ENCODE results near the gene LGI2.

LGI2 gene

DNA sequence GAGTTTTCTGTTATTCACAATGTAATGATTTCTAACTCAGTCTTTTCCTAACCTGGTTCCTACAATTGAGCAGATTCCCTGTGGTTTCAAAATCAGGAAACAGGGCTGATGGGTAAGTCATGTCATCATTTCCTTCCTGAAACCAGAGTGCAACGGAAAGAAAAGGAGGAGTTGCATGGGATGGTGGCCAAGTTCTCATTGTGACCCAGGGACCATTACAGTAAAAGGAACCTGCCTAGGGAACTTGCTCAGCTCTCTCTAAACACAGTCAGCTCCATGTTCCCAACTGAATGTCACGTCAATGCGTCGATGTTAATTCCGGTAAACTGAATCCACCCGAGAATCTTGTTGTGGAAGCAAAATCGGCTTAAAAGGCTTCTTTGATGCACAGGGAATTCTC lies 51.2 kb downstream of the LGI2 start:
- TF ChIP-seq CTCF (IDR thresholded peaks at IDR 0.05; ENCODE audit: borderline replicate concordance, extremely low read depth, low read length, poor library complexity, severe bottlenecking) (no peak), EZH2 (IDR thresholded peaks at IDR 0.05; ENCODE audit: borderline replicate concordance, low read depth, low read length, severe bottlenecking) (no peak)
- Histone ChIP-seq H3K9me3 (ENCODE audit: insufficient read depth, low read length, severe bottlenecking) (no peaks in the 10 kb centered on the region), H3K4me1 (ENCODE audit: insufficient read depth, low read length) (peaks cover 2% of the 10 kb centered on the region; the same call in 1 of the 2 replicates), H3K27me3 (ENCODE audit: insufficient read depth, low read length, poor library complexity) (no peaks in the 10 kb centered on the region), H3K4me3 (ENCODE audit: low read depth in 1 of 2, low read length in 2 of 2) (no peak overlapping the region), H3K4me2 (ENCODE audit: insufficient read depth, low read length) (no peak overlapping the region), H2AFZ (ENCODE audit: low read depth, low read length) (no peak overlapping the region), H3K27ac (ENCODE audit: low read length) (no peak overlapping the region), H3K36me3 (ENCODE audit: insufficient read depth, low read length) (no peaks in the 10 kb centered on the region), H4K20me1 (ENCODE audit: insufficient read depth, low read length) (no peaks in the 10 kb centered on the region), H3K9ac (ENCODE audit: low read depth, low read length) (no peak overlapping the region), H3K79me2 (ENCODE audit: insufficient read depth, low read length) (no peaks in the 10 kb centered on the region)
- no peak for DNase-seq
- no peak for ATAC-seq (ENCODE audit: insufficient read depth, low read depth)

DNA sequence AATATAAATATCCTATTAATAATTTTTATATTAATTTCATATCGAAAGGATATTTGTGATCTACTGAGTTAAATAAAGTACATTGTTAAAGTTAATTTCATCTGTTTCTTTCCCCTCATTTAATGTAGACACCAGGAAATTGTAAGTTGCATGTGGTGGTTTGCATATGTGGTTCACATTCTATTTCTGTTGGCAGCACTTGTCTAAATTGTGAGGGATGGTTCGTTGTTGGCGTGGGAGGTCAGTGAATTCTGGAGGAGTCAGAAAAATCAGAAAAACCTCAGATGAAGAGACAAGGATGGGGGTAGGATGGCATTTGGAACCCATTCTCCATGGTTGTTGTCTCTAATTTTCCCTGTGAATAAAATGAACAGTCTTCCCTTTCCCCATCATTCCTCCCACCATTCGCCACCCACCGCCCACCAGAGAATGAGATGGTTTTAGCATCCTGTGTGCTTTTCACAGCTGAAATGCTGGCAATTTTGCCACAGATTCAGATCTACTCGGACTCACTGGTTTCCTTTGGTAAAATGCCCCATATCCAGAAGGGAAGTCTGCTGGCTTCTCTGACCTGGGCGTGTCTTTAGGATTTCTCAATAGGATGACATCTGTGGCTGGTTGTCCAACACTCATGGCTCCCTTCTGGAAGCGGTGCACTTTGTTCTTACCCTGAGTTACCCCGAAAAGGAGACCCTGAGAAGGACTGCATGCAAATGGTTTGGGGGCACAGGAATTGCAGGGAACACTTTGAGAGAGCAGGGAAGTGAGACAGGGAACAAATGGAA lies 52.3 kb downstream of the LGI2 start:
- H3K4me3 ChIP-seq (ENCODE audit: low read depth in 1 of 2, low read length in 2 of 2) = no peak overlapping the region
- H3K27ac ChIP-seq (ENCODE audit: low read length) = no peak overlapping the region
- DNase-seq = no peak
- no peak for ATAC-seq (ENCODE audit: insufficient read depth, low read depth)
- H3K36me3 ChIP-seq (ENCODE audit: insufficient read depth, low read length) = no peaks in the 10 kb centered on the region
- no peaks in the 10 kb centered on the region for H3K9me3 ChIP-seq (ENCODE audit: insufficient read depth, low read length, severe bottlenecking)
- no peaks in the 10 kb centered on the region for H3K27me3 ChIP-seq (ENCODE audit: insufficient read depth, low read length, poor library complexity)
- H3K9ac ChIP-seq (ENCODE audit: low read depth, low read length) = no peak overlapping the region
- H3K4me2 ChIP-seq (ENCODE audit: insufficient read depth, low read length) = no peak overlapping the region
- TF ChIP-seq EZH2 (IDR thresholded peaks at IDR 0.05; ENCODE audit: borderline replicate concordance, low read depth, low read length, severe bottlenecking) = no peak
- TF ChIP-seq CTCF (IDR thresholded peaks at IDR 0.05; ENCODE audit: borderline replicate concordance, extremely low read depth, low read length, poor library complexity, severe bottlenecking) = no peak
- H4K20me1 ChIP-seq (ENCODE audit: insufficient read depth, low read length) = no peaks in the 10 kb centered on the region
- peaks cover 2% of the 10 kb centered on the region; the same call in 1 of the 2 replicates for H3K4me1 ChIP-seq (ENCODE audit: insufficient read depth, low read length)
- no peaks in the 10 kb centered on the region for H3K79me2 ChIP-seq (ENCODE audit: insufficient read depth, low read length)
- no peak overlapping the region for H2AFZ ChIP-seq (ENCODE audit: low read depth, low read length)

DNA sequence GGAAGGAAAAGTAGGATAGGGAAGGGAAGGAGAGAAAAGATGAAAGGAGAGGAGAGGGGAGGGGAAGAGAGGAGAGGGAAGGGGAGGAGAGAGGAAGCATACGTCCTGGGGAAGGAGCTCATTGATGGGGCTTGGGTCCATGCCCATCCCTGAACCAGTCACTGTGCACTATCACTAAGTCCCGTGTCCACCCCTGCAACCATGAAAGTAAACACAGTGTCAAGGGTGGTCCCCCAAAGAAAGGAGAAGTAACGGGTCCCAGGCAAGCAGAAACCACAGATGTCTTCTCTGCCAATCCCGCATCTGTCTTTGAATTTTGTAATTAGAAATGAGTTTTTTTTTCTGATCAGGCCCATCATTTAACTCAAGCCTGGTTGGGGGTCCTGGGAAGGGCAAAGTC lies 55.2 kb downstream of the LGI2 start:
- Histone ChIP-seq H3K9ac (ENCODE audit: low read depth, low read length) (no peak overlapping the region), H3K27me3 (ENCODE audit: insufficient read depth, low read length, poor library complexity) (no peaks in the 10 kb centered on the region), H3K9me3 (ENCODE audit: insufficient read depth, low read length, severe bottlenecking) (no peaks in the 10 kb centered on the region), H3K4me1 (ENCODE audit: insufficient read depth, low read length) (peaks cover 2% of the 10 kb centered on the region; the same call in 1 of the 2 replicates), H3K4me2 (ENCODE audit: insufficient read depth, low read length) (no peak overlapping the region), H3K79me2 (ENCODE audit: insufficient read depth, low read length) (no peaks in the 10 kb centered on the region), H3K27ac (ENCODE audit: low read length) (no peak overlapping the region), H2AFZ (ENCODE audit: low read depth, low read length) (no peak overlapping the region), H4K20me1 (ENCODE audit: insufficient read depth, low read length) (no peaks in the 10 kb centered on the region), H3K36me3 (ENCODE audit: insufficient read depth, low read length) (no peaks in the 10 kb centered on the region), H3K4me3 (ENCODE audit: low read depth in 1 of 2, low read length in 2 of 2) (no peak overlapping the region)
- no peak for DNase-seq
- TF ChIP-seq CTCF (IDR thresholded peaks at IDR 0.05; ENCODE audit: borderline replicate concordance, extremely low read depth, low read length, poor library complexity, severe bottlenecking) (no peak), EZH2 (IDR thresholded peaks at IDR 0.05; ENCODE audit: borderline replicate concordance, low read depth, low read length, severe bottlenecking) (no peak)
- ATAC-seq (ENCODE audit: insufficient read depth, low read depth) = no peak
